ENCODE measurements around the gene TAF8.

Gene TAF8

GRCh38 chr6:42123379-42124103 is 73.2 kb downstream of the TAF8 start:
- DNase-seq (ENCODE audit: low read depth, low spot score), result no peak

- DNase-seq (ENCODE audit: low read depth, low spot score), result no peak
Observed at GRCh38 chr6:42124223-42124836, 74.0 kb downstream of the TAF8 start.

- DNase-seq (ENCODE audit: low read depth, low spot score), result no peak
Observed at GRCh38 chr6:42125231-42125630, 74.9 kb downstream of the TAF8 start.

DNA sequence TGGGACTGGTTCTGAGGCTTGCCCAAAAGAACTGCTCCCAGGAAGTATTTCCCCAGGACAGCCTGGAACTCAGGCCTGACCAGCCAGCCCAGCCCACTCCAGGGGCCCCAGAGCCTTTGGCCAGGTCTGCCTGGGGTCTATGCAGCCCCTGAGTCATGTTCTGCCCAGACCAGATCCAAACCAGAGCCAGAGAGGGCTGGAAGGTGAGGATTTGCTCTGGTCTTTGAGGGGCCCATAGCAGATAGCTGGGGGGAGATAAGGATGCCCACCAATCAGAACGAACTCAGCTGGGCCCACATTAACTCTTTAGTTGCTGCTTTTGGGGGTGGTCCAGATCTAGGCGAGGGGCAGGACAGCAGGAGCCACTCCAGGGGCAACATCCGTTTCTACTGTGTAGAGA is 75.3 kb downstream of the TAF8 start:
- no peak for DNase-seq (ENCODE audit: low read depth, low spot score)

GRCh38 chr6:42128460-42129359 is 78.4 kb downstream of the TAF8 start:
- DNase-seq (ENCODE audit: low read depth, low spot score), result no peak

DNA sequence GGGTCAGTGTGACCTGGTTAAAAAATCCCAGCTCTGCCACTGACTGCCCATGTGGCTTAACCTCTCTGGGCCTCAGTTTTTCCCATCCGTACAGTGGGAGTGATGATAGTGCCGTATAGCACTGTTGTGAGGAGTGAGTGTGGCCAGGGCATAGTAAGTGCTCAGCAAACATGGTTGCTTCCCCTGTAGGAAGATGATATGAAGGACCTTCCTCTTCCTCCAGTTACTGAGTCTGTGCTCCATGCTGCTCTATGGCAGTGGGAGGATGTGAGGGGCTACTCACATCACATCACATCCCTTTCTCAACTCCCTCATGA is 79.0 kb downstream of the TAF8 start:
- DNase-seq (ENCODE audit: low read depth, low spot score), result no peak

- no peak for DNase-seq (ENCODE audit: low read depth, low spot score)
Observed at GRCh38 chr6:42131531-42131930, 81.2 kb downstream of the TAF8 start.

GRCh38 chr6:42133926-42134325 is 83.6 kb downstream of the TAF8 start:
- DNase-seq (ENCODE audit: low read depth, low spot score), result no peak

DNA sequence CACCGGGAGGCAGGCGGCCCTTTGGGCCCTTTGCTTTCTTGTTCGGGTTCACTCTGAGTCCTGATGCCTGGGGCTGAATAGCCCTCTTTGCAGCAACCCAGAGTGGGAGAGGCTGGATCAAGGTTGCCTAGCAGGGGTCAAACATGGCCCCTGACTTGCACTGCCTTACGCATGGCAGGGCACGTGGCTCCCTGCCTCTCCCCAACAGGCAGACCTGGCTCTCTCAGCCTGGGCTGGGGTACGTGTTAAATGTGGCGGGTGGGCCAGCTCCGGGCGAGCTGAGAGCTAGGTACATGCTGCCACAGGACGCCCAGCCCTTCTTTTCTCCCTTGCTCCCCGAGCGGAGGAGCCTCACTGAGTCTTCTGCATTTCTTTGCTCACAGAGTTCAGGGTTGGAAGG is 84.8 kb downstream of the TAF8 start:
- no peak for DNase-seq (ENCODE audit: low read depth, low spot score)

- no peak for DNase-seq (ENCODE audit: low read depth, low spot score)
Observed at GRCh38 chr6:42135722-42136121, 85.4 kb downstream of the TAF8 start.

GRCh38 chr6:42136508-42137193 is 86.3 kb downstream of the TAF8 start:
- DNase-seq (ENCODE audit: low read depth, low spot score), result no peak

All from activated CD4-positive, CD25-positive, alpha-beta regulatory T cell treated with anti-CD3 and anti-CD28 coated beads, Interleukin-2, amount 50 U/mL, for 16 hours (primary cell).